Astrocyte of the spinal cord (primary cell): ENCODE data around the gene CPEB3.
A peak's percentile ranks its signal among the peaks of the same experiment; 100 is the strongest.

ENCODE experiments used
- DNase-seq: peaks from one replicate; pipeline ENCODE4 v3.0.0; 2011; ENCODE audit warnings: low read depth, low spot score
- H3K4me3 ChIP-seq: 2 replicates; pipeline ENCODE4 v1.5.1; 2011; ENCODE audit warnings: low read depth, mild to moderate bottlenecking, low read length, moderate library complexity
- CTCF ChIP-seq: IDR thresholded peaks from 2 replicates; pipeline ENCODE4 v1.5.1; 2012; ENCODE audit warnings: low read depth, mild to moderate bottlenecking, low read length, inconsistent platforms
- in situ Hi-C: cut with HindIII; loops from 2 replicates; pipeline ENCODE4 v1.10.0; 2017; ENCODE audit warnings: low sequenced_read_pairs

Gene CPEB3

GRCh38 chr10:92181575-92181974 is 109.3 kb downstream of the CPEB3 start:
- no peak overlapping the region for H3K4me3 ChIP-seq
- DNase-seq = no peak
- in situ Hi-C loops = no loop called here
- TF ChIP-seq CTCF = peak; percentile 29

GRCh38 chr10:92180399-92180798 is 110.5 kb downstream of the CPEB3 start:
- in situ Hi-C loops = no loop called here
- no peak for DNase-seq
- no peak overlapping the region for H3K4me3 ChIP-seq
- no peak for TF ChIP-seq CTCF

- in situ Hi-C loops = no loop called here
- no peak for DNase-seq
- H3K4me3 ChIP-seq = no peak overlapping the region
- no peak for TF ChIP-seq CTCF
Measured at GRCh38 chr10:92177546-92177945, 113.3 kb downstream of the CPEB3 start.

GRCh38 chr10:92175164-92175563 is 115.7 kb downstream of the CPEB3 start:
- no peak for DNase-seq
- H3K4me3 ChIP-seq = no peak overlapping the region
- no peak for TF ChIP-seq CTCF
- in situ Hi-C loops = no loop called here

- in situ Hi-C loops = no loop called here
- no peak for TF ChIP-seq CTCF
- no peak overlapping the region for H3K4me3 ChIP-seq
- DNase-seq = no peak
Measured at GRCh38 chr10:92173996-92174395, 116.9 kb downstream of the CPEB3 start.

GRCh38 chr10:92164036-92164696 is 126.7 kb downstream of the CPEB3 start:
- TF ChIP-seq CTCF = no peak
- H3K4me3 ChIP-seq = no peak overlapping the region
- DNase-seq = no peak
- in situ Hi-C loops = no loop called here
